Stimulated activated naive CD8-positive, alpha-beta T cell treated with anti-CD3 and anti-CD28 coated beads, Interleukin-15, Interleukin-2, amounts not matched to agents 100 ng/mL and 50 ng/mL, for 24 hours (primary cell): ENCODE measurements around the gene CTTNBP2NL.
"Not testable (repeated sequence)": the region's sequence is repeated elsewhere in the genome, so short reads cannot be mapped to it uniquely, and the experiment has no call there.

Experiments used
- H3K27ac Mint-ChIP-seq: one replicate; pipeline ENCODE4 v1.8.0; 2021; ENCODE audit warnings: mild to moderate bottlenecking, mixed read lengths
- H3K27me3 Mint-ChIP-seq: one replicate; pipeline ENCODE4 v1.8.0; 2021; ENCODE audit warnings: mixed read lengths
- H3K36me3 Mint-ChIP-seq: one replicate; pipeline ENCODE4 v1.8.0; 2021; ENCODE audit warnings: low read depth, mixed read lengths
- H3K4me1 Mint-ChIP-seq: one replicate; pipeline ENCODE4 v1.8.0; 2021; ENCODE audit warnings: low read depth, mixed read lengths
- H3K4me3 Mint-ChIP-seq: one replicate; pipeline ENCODE4 v1.8.0; 2021; ENCODE audit warnings: mild to moderate bottlenecking, mixed read lengths
- H3K9me3 Mint-ChIP-seq: one replicate; pipeline ENCODE4 v1.8.0; 2021; ENCODE audit warnings: mixed read lengths

CTTNBP2NL gene

DNA sequence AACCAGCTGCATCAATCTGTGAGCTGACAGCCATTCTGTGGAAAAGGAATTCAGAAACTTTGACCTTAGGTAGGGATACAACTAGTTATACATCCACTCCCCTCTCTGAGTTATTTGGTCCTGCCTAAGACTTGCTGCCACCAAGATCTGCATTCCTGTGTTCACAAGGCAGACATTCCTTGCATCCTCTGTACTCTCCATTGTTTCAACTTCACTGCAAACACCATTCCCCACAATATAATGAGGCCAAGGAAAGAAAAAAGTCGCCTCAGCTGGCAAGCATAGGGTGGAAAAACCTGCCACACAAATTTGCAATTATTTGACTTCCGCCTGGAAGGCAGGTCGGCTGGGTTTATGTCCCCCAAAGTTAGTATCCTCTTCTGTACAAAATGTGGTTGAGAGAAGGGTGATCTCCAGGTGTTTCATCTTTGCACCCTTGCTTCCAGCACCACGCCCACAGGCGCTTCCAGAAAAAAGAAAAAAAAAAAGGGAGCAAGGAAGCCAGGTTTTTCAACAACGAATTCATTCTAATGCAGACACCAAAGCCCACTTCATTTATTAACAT is 676 bp upstream of the CTTNBP2NL start:
- Mint-ChIP-seq H3K4me3 (peak overlapping the region; percentile 92), H3K36me3 (no peaks in the 10 kb centered on the region), H3K27me3 (peaks cover 28% of the 10 kb centered on the region), H3K27ac (no peak overlapping the region), H3K4me1 (peaks cover 37% of the 10 kb centered on the region), H3K9me3 (no peaks in the 10 kb centered on the region)

DNA sequence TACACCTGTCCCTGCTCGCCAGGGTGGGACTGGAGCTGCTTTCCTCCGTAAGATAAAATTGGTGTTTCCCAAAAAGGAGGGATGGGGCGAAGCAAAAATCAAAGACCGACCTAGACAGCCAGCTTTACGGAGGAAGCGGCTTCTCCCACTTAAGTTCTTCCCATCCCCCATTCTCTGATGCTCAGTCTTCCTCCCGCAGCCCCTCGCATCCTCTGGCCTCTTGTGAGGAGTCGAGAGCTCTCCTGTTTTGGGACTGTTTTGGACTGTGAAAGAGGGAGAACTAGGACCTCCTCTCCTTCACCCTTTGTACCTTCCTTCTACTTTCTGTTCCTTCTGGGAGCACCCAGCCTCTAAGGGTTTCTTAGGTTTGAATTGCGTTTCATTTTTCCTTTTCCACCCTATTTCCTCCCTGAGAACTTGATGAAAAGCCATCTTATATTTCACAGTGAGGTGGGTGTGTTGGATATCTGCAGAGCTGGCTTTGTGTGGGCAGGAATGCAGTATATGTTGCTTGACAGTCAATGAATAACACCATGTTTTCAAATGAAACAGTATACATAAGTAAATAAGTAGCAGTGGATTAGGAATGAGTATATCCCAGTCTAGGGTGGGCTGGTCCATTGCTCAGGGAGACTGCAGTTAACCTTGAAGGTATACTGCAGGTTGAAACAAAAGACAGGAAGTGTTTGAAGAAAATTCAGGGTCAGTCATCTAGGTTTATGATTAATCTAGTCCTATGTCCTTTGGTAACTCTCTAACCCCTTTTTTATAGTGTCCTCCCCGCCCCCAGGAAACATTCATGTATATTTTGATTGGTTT is 848 bp downstream of the CTTNBP2NL start:
- H3K4me1 Mint-ChIP-seq = peaks cover 31% of the 10 kb centered on the region
- peaks cover 27% of the 10 kb centered on the region for H3K27me3 Mint-ChIP-seq
- no peaks in the 10 kb centered on the region for H3K36me3 Mint-ChIP-seq
- H3K27ac Mint-ChIP-seq = peak overlapping the region; percentile 81
- H3K9me3 Mint-ChIP-seq = no peaks in the 10 kb centered on the region
- peak overlapping the region; percentile 92 for H3K4me3 Mint-ChIP-seq

DNA sequence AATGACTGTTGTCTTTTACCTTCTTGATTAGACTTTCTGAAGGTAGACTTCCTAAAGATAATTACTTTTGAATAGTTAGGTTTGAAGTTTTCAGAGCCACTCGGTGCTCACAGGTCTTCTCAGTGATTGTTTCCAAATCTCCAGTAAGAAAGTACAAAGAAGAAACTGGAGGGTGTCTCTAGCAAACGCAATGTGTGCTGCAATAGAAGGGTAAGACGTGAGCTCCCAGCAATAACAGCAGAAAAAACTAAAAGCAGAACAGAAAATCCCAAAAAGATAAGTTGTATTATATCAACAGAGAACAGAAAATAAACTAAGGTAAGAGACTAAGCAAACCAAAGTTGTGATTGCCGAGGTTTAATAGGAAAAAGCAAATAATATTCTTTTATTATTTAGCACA is 1.8 kb downstream of the CTTNBP2NL start:
- Mint-ChIP-seq H3K9me3 (no peaks in the 10 kb centered on the region), H3K4me1 (peaks cover 34% of the 10 kb centered on the region), H3K4me3 (no peak overlapping the region), H3K36me3 (no peaks in the 10 kb centered on the region), H3K27me3 (peaks cover 27% of the 10 kb centered on the region), H3K27ac (no peak overlapping the region)

DNA sequence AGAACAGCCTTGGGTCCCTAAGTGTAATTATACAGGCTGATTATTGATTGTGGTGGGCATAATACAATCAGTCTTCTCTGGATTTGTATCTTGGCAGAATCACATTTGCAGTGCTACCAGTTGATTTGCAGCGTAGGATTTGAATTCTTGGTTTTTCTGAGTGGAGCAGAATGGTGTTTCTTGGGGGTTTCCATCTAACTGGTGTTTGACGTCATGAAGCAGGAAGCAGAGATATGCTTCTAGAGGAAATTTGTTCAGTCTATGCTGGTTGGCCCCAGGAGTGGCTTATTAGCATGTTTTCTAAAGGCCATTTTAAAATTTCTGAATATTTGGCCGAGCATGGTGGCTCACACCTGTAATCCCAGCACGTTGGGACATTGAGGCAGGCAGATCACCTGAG is 3.4 kb downstream of the CTTNBP2NL start:
- no peak overlapping the region for H3K27ac Mint-ChIP-seq
- H3K9me3 Mint-ChIP-seq = no peaks in the 10 kb centered on the region
- H3K27me3 Mint-ChIP-seq = peaks cover 18% of the 10 kb centered on the region
- no peak overlapping the region for H3K4me3 Mint-ChIP-seq
- peaks cover 31% of the 10 kb centered on the region for H3K4me1 Mint-ChIP-seq
- no peaks in the 10 kb centered on the region for H3K36me3 Mint-ChIP-seq

DNA sequence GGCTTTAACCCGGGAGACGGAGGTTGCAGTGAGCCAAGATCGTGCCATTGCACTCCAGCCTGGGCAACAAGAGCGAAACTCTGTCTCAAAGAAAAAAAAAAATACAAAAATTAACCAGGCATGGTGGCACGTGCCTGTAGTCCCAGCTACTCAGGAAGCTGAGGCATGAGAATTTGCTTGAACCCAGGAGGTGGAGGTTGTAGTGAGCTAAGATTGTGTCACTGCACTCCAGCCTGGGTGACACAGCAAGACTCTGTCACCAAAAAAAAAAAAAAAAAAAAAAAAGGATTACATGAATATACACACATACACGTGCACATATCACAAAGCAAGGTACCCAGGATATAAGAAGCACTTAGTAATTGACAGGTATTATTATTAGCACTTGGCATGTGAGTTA is 4.7 kb downstream of the CTTNBP2NL start:
- not testable (repeated sequence) for H3K27ac Mint-ChIP-seq, H3K4me3 Mint-ChIP-seq, H3K9me3 Mint-ChIP-seq, H3K36me3 Mint-ChIP-seq
- H3K4me1 Mint-ChIP-seq = peaks cover 20% of the 10 kb centered on the region
- H3K27me3 Mint-ChIP-seq = peaks cover 14% of the 10 kb centered on the region

DNA sequence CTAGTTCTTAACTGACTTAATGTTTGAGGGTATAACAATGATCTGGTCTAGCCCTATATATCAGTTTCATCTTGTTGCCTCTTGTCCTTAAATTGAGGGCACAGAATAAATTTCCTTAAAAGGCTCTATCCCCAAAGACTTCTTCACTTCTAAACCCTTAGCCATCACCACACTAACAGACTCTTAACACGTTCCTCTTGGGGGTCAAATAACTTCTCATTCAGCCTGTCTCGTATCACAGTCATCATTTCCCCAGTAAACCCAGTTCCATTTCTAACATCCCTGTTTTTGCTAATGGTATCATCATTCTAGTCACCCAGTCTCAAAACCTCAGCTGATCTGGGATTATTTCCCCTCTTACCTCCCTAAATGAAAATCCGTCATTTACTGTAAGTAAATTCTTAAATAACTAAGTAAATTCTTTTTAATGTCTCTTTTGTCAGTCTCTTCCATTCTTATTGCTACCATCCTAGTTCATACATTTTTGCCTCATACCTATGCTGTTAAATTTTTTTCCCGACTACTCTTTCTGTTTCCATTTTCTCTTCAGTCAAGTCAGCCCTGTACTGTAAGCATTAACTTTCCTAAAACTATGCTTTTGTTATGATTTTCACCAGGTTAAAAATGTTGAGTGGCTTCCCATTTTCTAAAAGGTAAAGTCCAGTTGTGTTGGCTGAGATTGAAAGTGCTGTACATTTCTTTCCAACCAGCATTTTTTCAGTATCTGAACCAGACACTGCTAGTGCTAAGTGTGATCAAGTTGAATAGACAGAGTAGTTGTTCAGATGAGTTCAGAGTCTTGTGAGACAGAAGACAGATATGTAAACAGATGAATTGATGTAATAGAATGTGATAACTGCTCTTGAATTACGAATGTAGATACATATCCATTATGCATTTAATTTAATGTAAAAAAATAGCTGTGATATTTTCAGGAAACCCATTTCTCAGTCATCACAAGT is 6.9 kb downstream of the CTTNBP2NL start:
- peaks cover 11% of the 10 kb centered on the region for H3K4me1 Mint-ChIP-seq
- no peak overlapping the region for H3K27ac Mint-ChIP-seq
- peaks cover 5% of the 10 kb centered on the region for H3K27me3 Mint-ChIP-seq
- no peaks in the 10 kb centered on the region for H3K36me3 Mint-ChIP-seq
- no peak overlapping the region for H3K4me3 Mint-ChIP-seq
- H3K9me3 Mint-ChIP-seq = no peaks in the 10 kb centered on the region

DNA sequence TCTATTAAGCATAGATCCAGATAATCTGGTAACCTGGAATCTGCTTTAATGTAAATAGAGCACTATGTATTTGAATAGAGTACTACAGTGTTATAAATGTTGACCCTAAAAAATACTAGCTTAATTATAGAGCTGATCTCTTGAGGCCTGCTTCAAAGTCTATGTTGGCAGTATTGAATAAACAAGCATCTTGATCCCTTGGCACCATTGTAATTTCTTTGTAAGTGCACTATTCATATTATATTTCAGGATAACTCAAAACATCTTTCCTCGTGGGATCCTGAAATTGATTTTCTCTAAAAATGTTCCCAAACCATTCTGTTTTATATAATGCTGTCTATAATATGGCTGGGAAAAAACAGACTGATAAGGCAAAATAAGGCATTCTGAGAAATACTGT is 10.8 kb downstream of the CTTNBP2NL start:
- Mint-ChIP-seq H3K36me3 (no peaks in the 10 kb centered on the region), H3K4me3 (no peak overlapping the region), H3K27ac (no peak overlapping the region), H3K27me3 (no peaks in the 10 kb centered on the region), H3K9me3 (no peaks in the 10 kb centered on the region), H3K4me1 (peaks cover 9% of the 10 kb centered on the region)

DNA sequence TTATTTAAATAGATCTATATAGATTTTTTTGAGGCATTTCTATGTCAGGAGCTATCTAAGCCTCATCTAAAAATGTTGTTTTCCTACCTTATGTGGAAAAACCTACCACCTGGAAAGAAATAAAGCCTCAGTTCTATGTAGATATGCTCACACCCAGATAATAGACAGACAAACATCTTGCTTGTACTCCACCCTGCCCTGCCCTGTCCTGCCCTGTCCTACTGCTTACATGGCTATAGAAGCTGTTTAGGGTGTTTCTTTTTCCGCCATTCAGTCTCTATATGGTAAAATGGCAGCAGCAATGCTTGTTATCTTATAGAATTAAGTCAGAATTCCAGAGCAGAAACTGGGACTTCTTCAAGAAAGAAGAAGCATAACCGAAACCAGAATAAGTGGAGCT is 13.4 kb downstream of the CTTNBP2NL start:
- H3K4me3 Mint-ChIP-seq = no peak overlapping the region
- H3K27me3 Mint-ChIP-seq = no peaks in the 10 kb centered on the region
- H3K9me3 Mint-ChIP-seq = no peaks in the 10 kb centered on the region
- H3K36me3 Mint-ChIP-seq = no peaks in the 10 kb centered on the region
- no peak overlapping the region for H3K27ac Mint-ChIP-seq
- no peaks in the 10 kb centered on the region for H3K4me1 Mint-ChIP-seq

DNA sequence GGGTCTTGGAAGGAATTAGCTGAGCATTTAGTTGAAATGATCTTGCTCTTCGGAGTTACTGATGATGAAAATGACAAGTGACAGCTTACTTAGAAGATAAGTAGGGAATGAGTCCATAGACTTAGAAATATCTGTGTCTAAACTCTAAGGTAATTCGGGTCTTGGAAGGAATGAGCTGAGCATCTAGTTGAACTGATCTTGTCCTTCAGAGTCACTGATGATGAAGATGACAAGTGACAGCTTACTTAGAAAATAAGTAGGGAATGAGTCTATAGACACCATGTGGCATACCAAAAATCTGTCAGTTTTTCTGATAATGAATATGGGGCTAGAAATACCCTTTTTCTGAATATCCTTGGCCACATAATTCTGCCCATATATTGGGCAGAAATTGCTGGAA is 14.7 kb downstream of the CTTNBP2NL start:
- H3K36me3 Mint-ChIP-seq = no peaks in the 10 kb centered on the region
- H3K9me3 Mint-ChIP-seq = no peaks in the 10 kb centered on the region
- no peaks in the 10 kb centered on the region for H3K27me3 Mint-ChIP-seq
- H3K4me3 Mint-ChIP-seq = no peak overlapping the region
- H3K27ac Mint-ChIP-seq = no peak overlapping the region
- no peaks in the 10 kb centered on the region for H3K4me1 Mint-ChIP-seq

DNA sequence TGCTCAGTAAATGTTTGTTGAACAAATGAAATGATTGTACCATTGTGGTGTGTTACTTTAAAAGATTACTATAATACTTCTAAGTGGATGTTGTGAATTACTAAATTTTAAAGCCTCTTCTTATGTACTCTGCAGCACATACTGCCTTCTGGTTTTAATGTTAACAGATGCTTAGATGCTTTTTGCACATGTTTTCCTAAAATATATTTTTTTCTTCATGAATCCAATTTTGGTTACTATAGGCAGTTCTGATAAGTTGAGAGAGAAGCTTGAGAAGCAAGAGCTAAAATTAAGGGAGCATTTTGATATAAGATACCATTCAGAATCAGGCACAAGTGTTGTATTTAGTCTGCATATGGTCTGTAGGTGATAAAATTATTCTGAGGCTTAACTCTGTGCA is 21.3 kb downstream of the CTTNBP2NL start:
- no peak overlapping the region for H3K4me3 Mint-ChIP-seq
- no peaks in the 10 kb centered on the region for H3K4me1 Mint-ChIP-seq
- no peak overlapping the region for H3K27ac Mint-ChIP-seq
- no peaks in the 10 kb centered on the region for H3K27me3 Mint-ChIP-seq
- no peaks in the 10 kb centered on the region for H3K36me3 Mint-ChIP-seq
- H3K9me3 Mint-ChIP-seq = no peaks in the 10 kb centered on the region

DNA sequence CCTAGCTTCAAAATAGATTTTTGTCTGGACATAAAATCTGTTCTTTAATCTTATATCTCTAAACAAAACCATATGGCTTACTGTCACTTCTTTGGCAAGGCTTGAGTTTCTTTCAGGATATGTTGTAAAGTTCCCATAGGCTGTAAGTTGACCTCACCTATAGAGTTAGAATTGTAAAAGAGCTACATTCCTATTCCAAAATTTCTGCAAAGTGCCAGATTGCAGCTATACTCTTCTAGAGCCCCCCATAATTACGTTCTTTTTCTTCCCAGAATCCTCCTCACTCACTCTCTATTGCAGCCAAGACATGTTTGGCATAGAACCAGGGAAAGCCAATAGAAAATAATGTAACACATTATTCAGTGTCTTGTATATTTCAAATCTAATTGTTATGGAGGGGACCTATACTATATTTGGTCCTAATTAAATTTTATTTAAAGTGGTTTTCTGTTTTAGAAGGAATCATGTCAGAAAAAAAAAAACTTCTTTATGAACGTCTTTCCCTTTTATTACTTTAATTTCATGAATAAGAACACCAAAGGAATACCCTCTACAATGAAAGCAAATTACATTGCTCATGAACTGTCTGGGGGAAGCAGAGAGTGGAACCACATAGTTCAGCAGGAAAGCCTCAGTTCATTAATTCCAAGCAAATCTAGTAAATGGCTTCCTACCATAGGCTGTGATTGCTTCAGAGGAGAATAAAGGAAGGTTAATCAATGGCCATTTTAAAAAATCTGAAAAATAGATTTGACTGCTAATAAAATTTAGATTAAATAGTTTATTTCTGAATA is 22.3 kb downstream of the CTTNBP2NL start:
- no peaks in the 10 kb centered on the region for H3K36me3 Mint-ChIP-seq
- H3K9me3 Mint-ChIP-seq = no peaks in the 10 kb centered on the region
- H3K4me3 Mint-ChIP-seq = no peak overlapping the region
- H3K27ac Mint-ChIP-seq = no peak overlapping the region
- no peaks in the 10 kb centered on the region for H3K27me3 Mint-ChIP-seq
- no peaks in the 10 kb centered on the region for H3K4me1 Mint-ChIP-seq

DNA sequence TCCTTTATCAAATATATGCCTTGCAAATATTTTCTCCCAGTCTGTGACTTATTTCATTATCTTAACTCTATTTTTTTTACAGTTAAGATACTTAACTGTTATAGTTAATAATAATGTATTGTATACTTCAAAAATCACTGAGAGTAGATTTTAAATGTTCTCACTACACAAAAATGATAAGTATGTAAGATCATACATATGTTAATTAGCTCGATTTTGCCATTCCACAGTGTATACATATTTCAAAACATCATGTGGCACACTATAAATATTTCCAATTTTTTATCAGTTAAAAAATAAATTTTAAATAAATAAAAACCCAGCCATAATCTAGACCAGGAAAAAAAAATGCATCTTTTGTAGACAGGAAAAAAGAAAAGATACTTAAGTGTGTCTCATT is 27.2 kb downstream of the CTTNBP2NL start:
- H3K4me3 Mint-ChIP-seq = no peak overlapping the region
- H3K27ac Mint-ChIP-seq = no peak overlapping the region
- no peaks in the 10 kb centered on the region for H3K9me3 Mint-ChIP-seq
- H3K4me1 Mint-ChIP-seq = no peaks in the 10 kb centered on the region
- no peaks in the 10 kb centered on the region for H3K36me3 Mint-ChIP-seq
- no peaks in the 10 kb centered on the region for H3K27me3 Mint-ChIP-seq

DNA sequence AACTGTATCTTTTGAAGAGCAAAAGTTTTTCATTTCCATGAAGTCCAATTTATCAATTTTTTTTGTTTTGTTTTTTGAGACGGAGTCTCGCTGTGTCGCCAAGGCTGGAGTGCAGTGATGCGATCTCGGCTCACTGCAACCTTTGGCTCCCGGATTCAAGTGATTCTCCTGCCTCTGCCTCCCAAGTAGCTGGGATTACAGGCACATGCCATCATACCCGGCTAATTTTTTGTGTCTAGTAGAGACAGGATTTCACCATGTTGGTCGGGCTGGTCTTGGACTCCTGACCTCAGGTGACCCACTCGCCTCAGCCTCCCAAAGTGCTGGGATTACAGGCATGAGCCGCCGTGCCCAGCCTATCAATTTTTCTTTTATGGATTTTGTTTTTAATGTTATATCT is 27.7 kb downstream of the CTTNBP2NL start:
- not testable (repeated sequence) for H3K27ac Mint-ChIP-seq, H3K36me3 Mint-ChIP-seq, H3K9me3 Mint-ChIP-seq, H3K4me1 Mint-ChIP-seq, H3K27me3 Mint-ChIP-seq, H3K4me3 Mint-ChIP-seq

DNA sequence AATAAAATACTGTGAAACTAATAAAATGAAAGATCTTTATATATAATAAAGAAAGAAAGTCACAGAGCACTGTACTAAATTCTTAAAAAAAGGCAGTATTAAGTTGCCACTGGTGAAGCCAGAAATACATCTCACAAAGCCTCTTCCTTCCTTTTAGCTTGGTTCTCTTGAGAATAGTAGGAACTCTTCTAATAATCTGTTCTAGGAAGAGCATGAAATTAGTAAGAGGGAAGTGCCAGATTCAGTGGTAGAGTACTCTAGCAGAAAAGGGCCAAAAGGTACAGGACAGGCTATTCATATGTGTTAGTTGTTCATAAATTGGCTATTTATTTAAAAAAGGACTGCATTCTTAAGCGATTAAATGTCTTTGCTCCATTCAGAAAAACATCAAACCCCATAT is 33.7 kb downstream of the CTTNBP2NL start:
- no peak overlapping the region for H3K4me3 Mint-ChIP-seq
- H3K27me3 Mint-ChIP-seq = peaks cover 8% of the 10 kb centered on the region

More for the DNA sequence above, 33.7 kb downstream of the CTTNBP2NL start:
- no peaks in the 10 kb centered on the region for H3K9me3 Mint-ChIP-seq
- H3K36me3 Mint-ChIP-seq = no peaks in the 10 kb centered on the region
- no peak overlapping the region for H3K27ac Mint-ChIP-seq
- no peaks in the 10 kb centered on the region for H3K4me1 Mint-ChIP-seq
